Lower leg skin (tissue), 4 donors: ENCODE data around the gene SH3RF3. TPM values are rescaled to one million over a fixed set of nuclear protein-coding genes. Genes with fewer than 3 reads are reported as not detected.

Source experiments
- DNase-seq, 2 donors: peaks; one replicate each; pipeline ENCODE4 v3.0.0-alpha.2; 2019; ENCODE audit warnings: low spot score in 2 of 2
- H3K4me3 ChIP-seq: fragments of 200-600 bp; sonication (generic); 2 replicates; pipeline ENCODE4 v1.5.1; 2017; ENCODE audit warnings: mild to moderate bottlenecking, low read depth; ENCODE audit not compliant: poor library complexity, severe bottlenecking
- CTCF ChIP-seq, 3 donors: fragments of 450-650 bp; IDR thresholded peaks; one replicate each; pipeline ENCODE4 v1.5.1; 2016; ENCODE audit warnings: antibody characterized with exemption in 3 of 3, mild to moderate bottlenecking in 3 of 3, moderate library complexity in 2 of 3
- POLR2A ChIP-seq, 2 donors: fragments of 450-650 bp; IDR thresholded peaks; one replicate each; pipeline ENCODE4 v1.6.1; 2016 to 2017; ENCODE audit warnings: antibody characterized with exemption in 2 of 2, mild to moderate bottlenecking in 1 of 2, moderate library complexity in 1 of 2
- WGBS, 2 donors: methylation state at CpG; one replicate each; pipeline ENCODE4 v1.1.5; 2018; 5-methylcytosine and 5-hydroxymethylcytosine counted together
- intact Hi-C: fragments of 100-400 bp; cut with DNase I; formaldehyde crosslinking; loops from one replicate; pipeline ENCODE4 v1.15.0; 2023; ENCODE audit warnings: low total_unique reads
- total RNA-seq, 4 donors: library from RNA; depleted of rRNA; stranded (reverse); fragments of >200 nt; gene quantifications; one replicate each; pipeline ENCODE4 v1.1.0, GENCODE V29; 2016

Gene SH3RF3
- total RNA-seq, 4 donors from 2014 or later, result 1.9 to 7.4 (median 3.2) TPM

GRCh38 chr2:109396202-109397180 lies 267.5 kb downstream of the SH3RF3 start:
- intact Hi-C loops, result no loop called here
- TF ChIP-seq CTCF (IDR thresholded peaks at IDR 0.05), result no peak
- no peak for TF ChIP-seq POLR2A (IDR thresholded peaks at IDR 0.05)
- 79 to 80% methylated on average over 15 of the region's 15 CpGs for WGBS, 2 donors
- no peak for DNase-seq
- no peak overlapping the region for H3K4me3 ChIP-seq

- TF ChIP-seq POLR2A (IDR thresholded peaks at IDR 0.05) (no peak), CTCF (IDR thresholded peaks at IDR 0.05) (no peak)
- 94% methylated on average over 8 to 9 of the region's 9 CpGs for WGBS, 2 donors
- H3K4me3 ChIP-seq, result no peak overlapping the region
- intact Hi-C loops, result no loop called here
- DNase-seq, result no peak
Measured at GRCh38 chr2:109397893-109398292, 268.9 kb downstream of the SH3RF3 start.

GRCh38 chr2:109398366-109399015 lies 269.5 kb downstream of the SH3RF3 start:
- no peak for TF ChIP-seq POLR2A (IDR thresholded peaks at IDR 0.05)
- no peak for TF ChIP-seq CTCF (IDR thresholded peaks at IDR 0.05)
- WGBS, 2 donors, result 97 to 99% methylated on average over 22 of the region's 22 CpGs
- DNase-seq, result no peak
- intact Hi-C loops, result no loop called here
- H3K4me3 ChIP-seq, result no peak overlapping the region

- no peak for DNase-seq
- intact Hi-C loops, result no loop called here
- TF ChIP-seq CTCF (IDR thresholded peaks at IDR 0.05) (no peak), POLR2A (IDR thresholded peaks at IDR 0.05) (no peak)
- WGBS, 2 donors, result 80 to 93% methylated on average over 6 of the region's 6 CpGs
- no peak overlapping the region for H3K4me3 ChIP-seq
Measured at GRCh38 chr2:109399066-109399465, 270.1 kb downstream of the SH3RF3 start.

- intact Hi-C loops, result no loop called here
- H3K4me3 ChIP-seq, result no peak overlapping the region
- DNase-seq, result no peak
- TF ChIP-seq POLR2A (IDR thresholded peaks at IDR 0.05), result no peak
- no peak for TF ChIP-seq CTCF (IDR thresholded peaks at IDR 0.05)
- 83 to 90% methylated on average over 7 of the region's 7 CpGs for WGBS, 2 donors
Measured at GRCh38 chr2:109400102-109400501, 271.1 kb downstream of the SH3RF3 start.
